SK-N-SH treated with all-trans-retinoic acid at 6 μM for 48 hours (cell line): ENCODE results near the gene ARHGAP15.

Source experiments
- BACH2 ChIP-seq: fragments of 250-450 bp; sonication (Bioruptor Pico); IDR thresholded peaks from 2 replicates; pipeline ENCODE4 v1.9.0; 2021; ENCODE audit warnings: mild to moderate bottlenecking, borderline replicate concordance
- CREB5 ChIP-seq: fragments of 250-450 bp; sonication (Bioruptor Pico); IDR thresholded peaks from 2 replicates; pipeline ENCODE4 v1.5.1; 2020; ENCODE audit warnings: low read depth, mild to moderate bottlenecking, moderate library complexity
- CSRNP3 ChIP-seq: fragments of 250-450 bp; sonication (Bioruptor Pico); IDR thresholded peaks from 2 replicates; pipeline ENCODE4 v1.5.1; 2021; ENCODE audit warnings: mild to moderate bottlenecking, moderate library complexity
- GLIS3 ChIP-seq: fragments of 250-450 bp; sonication (Bioruptor Pico); IDR thresholded peaks from 2 replicates; pipeline ENCODE4 v1.5.0; 2020; ENCODE audit warnings: mild to moderate bottlenecking, moderate library complexity
- OSR1 ChIP-seq: fragments of 250-450 bp; sonication (Bioruptor Pico); IDR thresholded peaks from 2 replicates; pipeline ENCODE4 v1.8.0; 2022; ENCODE audit warnings: moderate library complexity, mild to moderate bottlenecking, inconsistent platforms
- PATZ1 ChIP-seq: fragments of 250-450 bp; sonication (Bioruptor Pico); IDR thresholded peaks from 2 replicates; pipeline ENCODE4 v1.8.0; 2020; ENCODE audit warnings: mild to moderate bottlenecking, moderate library complexity, borderline replicate concordance
- POU6F1 ChIP-seq: fragments of 250-450 bp; sonication (Bioruptor Pico); IDR thresholded peaks from 2 replicates; pipeline ENCODE4 v1.8.0; 2021; ENCODE audit warnings: low read depth, mild to moderate bottlenecking, moderate library complexity, borderline replicate concordance
- RARB ChIP-seq: fragments of 250-450 bp; sonication (Bioruptor Pico); IDR thresholded peaks from 2 replicates; pipeline ENCODE4 v1.8.0; 2021; ENCODE audit warnings: mild to moderate bottlenecking, moderate library complexity
- ZC3H10 ChIP-seq: fragments of 250-450 bp; sonication (Bioruptor Pico); IDR thresholded peaks from 2 replicates; pipeline ENCODE4 v1.5.1; 2021; ENCODE audit warnings: mild to moderate bottlenecking, moderate library complexity
- ZFP3 ChIP-seq: fragments of 250-450 bp; sonication (Bioruptor Pico); IDR thresholded peaks from 2 replicates; pipeline ENCODE4 v1.5.0; 2020; ENCODE audit warnings: mild to moderate bottlenecking, moderate library complexity
- ZNF70 ChIP-seq: fragments of 450-650 bp; formaldehyde crosslinking; IDR thresholded peaks from 2 replicates; pipeline ENCODE4 v1.5.0; 2020; ENCODE audit warnings: mild to moderate bottlenecking, moderate library complexity

GRCh38 chr2:143429932-143430679 lies 300.9 kb downstream of the ARHGAP15 start:
- TF ChIP-seq GLIS3 (CRISPR knock-in tag) = no peak
- no peak for TF ChIP-seq CSRNP3 (CRISPR knock-in tag)
- TF ChIP-seq PATZ1 (CRISPR knock-in tag) = no peak
- TF ChIP-seq POU6F1 (CRISPR knock-in tag) = no peak
- no peak for TF ChIP-seq BACH2 (CRISPR knock-in tag)
- no peak for TF ChIP-seq ZFP3
- no peak for TF ChIP-seq ZNF70 (CRISPR knock-in tag)
- no peak for TF ChIP-seq CREB5 (CRISPR knock-in tag)
- TF ChIP-seq RARB = no peak
- TF ChIP-seq ZC3H10 = no peak
- no peak for TF ChIP-seq OSR1 (CRISPR knock-in tag)
